HG02840 (cell line): ENCODE data around the gene FAM204A.

Experiments
- ATAC-seq: cut with Tn5 transposase; IDR thresholded peaks from one replicate; pipeline ENCODE4 v1.9.1; 2021; ENCODE audit warnings: mild to moderate bottlenecking, moderate library complexity, moderate number of reproducible peaks; ENCODE audit not compliant: unreplicated experiment, low FRiP score

Gene FAM204A

DNA sequence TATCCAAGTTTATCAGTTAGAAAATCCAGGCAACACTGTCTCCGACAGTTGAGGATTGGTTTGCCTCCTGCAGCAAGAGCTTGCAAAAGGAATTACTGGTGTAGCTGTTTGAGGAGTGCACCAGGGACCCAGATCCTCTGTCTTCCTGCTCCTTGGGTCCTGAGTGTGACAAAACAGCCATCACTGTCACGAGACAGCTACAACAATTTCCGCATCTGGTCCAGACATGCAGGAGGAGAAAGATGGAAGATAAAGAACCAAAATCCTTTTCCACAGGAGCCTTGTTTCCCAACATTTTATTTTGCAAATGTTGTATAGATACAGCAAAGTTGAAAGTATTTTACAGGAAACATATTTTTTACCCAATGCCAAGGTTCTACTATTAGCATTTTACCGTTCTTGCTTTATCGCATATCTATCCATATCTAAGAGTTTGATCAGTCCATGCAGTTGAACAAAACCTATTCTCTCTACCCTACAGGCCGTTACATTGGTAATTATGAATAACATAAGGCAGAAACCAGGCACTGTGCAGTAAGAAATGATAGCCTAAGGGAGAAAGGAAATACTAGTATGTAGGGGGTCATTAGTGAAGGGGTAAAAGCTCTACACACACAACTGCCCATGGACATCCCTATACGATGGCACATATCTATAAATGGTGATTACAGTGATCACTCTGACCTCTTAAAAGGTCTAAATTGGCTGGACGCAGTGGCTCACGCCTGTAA is 54.9 kb downstream of the FAM204A start:
- no peak for ATAC-seq

GRCh38 chr10:118286051-118286838 is 55.9 kb downstream of the FAM204A start:
- no peak for ATAC-seq

GRCh38 chr10:118282670-118283069 is 59.5 kb downstream of the FAM204A start:
- no peak for ATAC-seq

DNA sequence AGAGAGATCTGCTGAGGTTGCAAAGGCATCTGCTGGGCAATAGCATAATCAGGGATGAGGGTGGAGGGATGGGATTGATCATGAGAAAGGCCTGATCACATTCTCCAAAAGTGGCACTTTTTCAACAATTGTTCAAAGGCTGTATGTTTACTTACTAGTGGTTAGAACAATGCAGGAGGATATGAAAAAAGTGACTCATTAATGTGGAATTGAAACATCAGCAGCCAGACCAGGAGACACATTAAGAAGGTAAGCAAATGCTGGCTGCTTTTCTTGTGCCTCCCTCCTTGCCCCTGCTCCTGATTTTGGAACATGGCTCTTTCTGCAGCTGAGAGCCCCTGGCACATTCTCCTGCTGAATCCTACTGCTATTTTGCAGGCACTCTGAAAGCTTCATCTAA is 63.5 kb downstream of the FAM204A start:
- ATAC-seq, result no peak

- ATAC-seq, result no peak
Observed at GRCh38 chr10:118277871-118278270, 64.3 kb downstream of the FAM204A start.

DNA sequence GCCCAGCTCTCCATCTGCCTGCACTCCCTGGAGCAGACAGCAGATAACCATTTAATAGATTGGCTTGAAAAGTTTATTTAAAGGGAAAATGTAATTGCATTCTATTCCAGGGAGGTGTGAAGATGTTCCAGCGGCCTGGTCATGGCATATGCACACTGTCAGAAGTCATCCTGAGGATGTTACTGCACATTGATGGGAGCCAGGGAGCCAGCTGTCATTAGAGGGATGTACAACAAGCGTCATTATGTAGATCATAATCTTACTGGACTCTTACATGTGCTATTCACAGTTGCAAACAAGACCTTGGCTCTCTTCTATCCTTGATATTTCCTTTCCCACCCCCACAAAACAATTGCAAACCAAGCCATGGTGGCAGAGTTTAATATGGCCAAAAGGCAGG is 65.4 kb downstream of the FAM204A start:
- ATAC-seq, result no peak

DNA sequence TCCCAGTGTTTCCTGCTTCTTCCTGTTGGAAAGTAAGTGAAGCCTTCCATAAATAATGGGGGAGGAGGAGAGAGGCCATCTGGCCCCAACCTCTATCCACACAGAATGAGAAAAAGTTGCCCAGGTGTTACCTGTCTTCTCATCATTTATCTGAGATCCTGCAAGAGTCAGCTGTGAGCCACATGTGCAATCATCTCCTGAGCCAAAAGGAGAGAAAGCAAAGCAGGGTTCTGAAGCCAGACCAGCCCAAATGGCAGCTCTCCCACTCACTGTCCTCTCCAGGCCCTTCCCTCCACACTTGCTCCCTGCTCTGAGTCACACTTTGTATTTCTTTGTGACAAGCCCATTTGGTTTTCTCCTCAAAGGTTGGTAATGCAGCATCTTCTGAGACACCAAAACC is 65.9 kb downstream of the FAM204A start:
- no peak for ATAC-seq

DNA sequence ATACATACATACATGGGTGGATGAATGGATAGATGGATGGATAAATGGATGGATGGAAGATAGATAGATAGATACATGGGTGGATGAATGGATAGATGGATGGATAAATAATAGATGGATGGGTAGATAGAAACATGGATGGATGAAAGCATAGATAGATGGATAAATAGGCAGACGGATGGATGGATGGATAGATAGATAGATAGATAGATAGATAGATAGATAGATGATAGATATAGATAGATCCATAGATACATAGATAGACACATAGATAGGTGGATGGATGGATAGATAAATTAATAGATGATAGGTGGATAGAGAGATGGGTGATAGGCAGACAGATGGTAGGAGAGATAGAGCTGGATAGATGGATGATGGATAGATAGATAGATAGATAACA is 68.5 kb downstream of the FAM204A start:
- ATAC-seq, result no peak

- no peak for ATAC-seq
Observed at GRCh38 chr10:118272767-118273166, 69.4 kb downstream of the FAM204A start.

- ATAC-seq, result no peak
Observed at GRCh38 chr10:118272149-118272721, 69.9 kb downstream of the FAM204A start.

- no peak for ATAC-seq
Observed at GRCh38 chr10:118271671-118272070, 70.5 kb downstream of the FAM204A start.

DNA sequence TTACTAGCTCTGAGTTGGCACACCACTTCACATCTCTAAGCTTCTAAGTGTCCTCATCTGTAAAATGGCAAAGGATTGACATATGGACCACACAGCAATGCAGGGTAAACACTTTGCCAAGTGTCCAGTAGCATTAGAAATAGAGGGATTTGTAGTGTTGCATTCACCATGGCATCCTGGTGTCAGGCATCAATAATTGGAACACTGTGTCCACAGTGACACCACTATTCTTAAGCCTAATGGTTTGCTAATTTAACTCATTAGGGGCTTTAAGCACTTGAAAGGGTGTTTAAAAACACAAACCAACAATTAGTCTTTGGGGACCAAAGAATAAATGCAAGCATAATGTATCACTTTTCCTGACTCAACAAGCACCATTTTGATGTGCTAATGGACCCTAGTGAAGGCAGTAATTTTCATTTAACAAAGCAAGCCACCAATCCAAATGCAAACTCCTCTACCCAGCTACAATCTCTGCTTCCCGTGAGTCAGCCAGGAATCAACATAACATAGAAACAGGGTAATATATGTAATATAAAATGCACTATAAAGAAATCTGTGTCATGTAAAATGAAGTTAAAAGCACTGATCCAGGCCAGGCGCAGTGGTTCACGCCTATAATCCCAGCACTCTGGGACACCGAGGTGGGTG is 75.9 kb downstream of the FAM204A start:
- no peak for ATAC-seq

- no peak for ATAC-seq
Observed at GRCh38 chr10:118264838-118265470, 77.2 kb downstream of the FAM204A start.

GRCh38 chr10:118264252-118264651 is 77.9 kb downstream of the FAM204A start:
- no peak for ATAC-seq

- no peak for ATAC-seq
Observed at GRCh38 chr10:118262538-118262937, 79.6 kb downstream of the FAM204A start.

DNA sequence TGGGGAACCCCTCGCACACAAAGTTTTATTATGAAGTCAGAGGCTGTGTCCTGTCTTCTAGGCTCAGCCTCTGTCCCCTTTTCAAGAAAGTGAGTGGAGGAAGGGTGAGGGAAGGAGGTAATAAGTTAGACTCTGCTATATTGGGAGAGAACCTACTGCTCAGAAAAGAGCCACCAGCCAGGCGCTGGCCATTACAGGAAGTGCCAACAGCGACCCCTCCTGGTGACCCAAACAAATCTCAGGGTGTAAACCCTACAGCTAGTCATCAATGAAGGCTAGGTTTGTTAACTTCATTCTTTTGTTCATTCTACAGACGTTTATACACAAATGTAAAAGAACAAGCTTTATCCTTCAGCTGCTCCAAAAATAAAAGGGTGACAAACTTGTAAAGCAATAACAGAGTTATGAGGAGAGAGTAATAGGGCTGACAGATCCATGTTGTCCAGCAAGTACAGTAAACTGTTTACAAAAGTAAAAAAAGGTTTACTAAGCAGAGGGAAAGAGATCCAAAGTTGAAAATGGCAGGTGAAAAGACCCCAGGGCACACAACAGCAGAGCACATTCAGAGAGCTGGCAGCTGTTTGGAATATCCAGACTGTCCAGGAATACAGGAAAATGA is 82.7 kb downstream of the FAM204A start:
- no peak for ATAC-seq

GRCh38 chr10:118258285-118258684 is 83.8 kb downstream of the FAM204A start:
- ATAC-seq, result no peak

DNA sequence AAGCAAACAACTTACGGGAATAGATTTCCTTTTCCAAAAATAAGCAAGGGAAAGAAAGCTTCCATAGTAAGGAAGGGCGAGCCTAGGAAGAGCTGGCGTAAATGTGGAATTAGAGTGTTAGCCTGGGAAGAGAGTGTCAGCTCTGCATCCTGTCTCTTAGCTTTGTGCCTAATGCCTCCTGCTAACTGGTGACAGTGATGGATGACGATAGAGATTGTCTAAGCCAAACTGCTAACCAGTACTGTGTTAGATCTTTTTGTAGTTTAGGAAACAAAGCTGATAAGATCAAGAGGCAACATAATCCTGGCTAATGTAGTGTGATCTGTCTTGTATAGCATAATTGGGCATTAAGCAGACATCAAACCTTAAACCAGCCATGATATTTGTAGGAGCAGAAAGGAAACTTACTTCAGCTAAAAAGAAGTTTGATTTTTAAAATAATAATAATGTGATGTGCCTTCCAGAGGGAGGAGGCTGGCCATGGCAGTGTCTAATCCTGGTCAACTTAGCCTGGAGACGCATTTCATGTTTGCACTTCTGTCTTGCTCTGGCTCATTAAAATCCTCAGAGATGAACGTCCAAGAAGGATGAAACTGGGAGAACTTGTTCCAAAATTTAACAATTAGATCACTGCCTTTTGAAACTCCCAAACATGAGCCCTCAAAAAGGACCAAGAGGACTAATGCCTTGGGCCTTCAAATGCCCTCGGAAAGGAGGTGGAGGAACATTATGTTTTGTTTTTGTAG is 85.1 kb downstream of the FAM204A start:
- no peak for ATAC-seq

DNA sequence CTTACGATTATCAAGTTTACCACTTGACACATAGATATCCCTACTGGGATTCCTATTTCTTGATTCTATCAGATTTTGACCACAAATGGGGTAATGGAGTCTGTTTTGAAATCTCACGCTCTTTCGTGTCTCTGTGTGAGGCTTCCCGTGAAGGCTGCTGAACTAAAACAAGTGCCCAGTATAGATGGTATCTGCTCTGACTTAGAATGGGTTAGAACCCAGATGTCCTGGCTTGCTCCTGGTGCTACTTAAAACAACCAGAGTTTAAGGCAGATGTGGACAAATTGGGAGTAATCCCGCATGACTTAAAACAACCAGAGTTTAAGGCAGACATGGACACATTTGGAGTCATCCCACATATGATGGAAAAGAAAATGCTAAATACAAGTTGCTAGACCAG is 85.9 kb downstream of the FAM204A start:
- no peak for ATAC-seq

GRCh38 chr10:118255355-118255754 is 86.8 kb downstream of the FAM204A start:
- no peak for ATAC-seq
